ENCODE measurements around the gene EGR4. TPM values are rescaled to one million over a fixed set of nuclear protein-coding genes. Genes with fewer than 3 reads are reported as not detected.

EGR4 gene
- total and polyA plus RNA-seq, 2 experiments from 2014 or later, result 0.06 to 0.31 TPM

- Histone ChIP-seq H3K27me3 (no peaks in the 10 kb centered on the region), H3K9me3 (ENCODE audit: low read depth) (no peaks in the 10 kb centered on the region), H3K27ac (no peak overlapping the region), H3K36me3 (peaks cover 9% of the 10 kb centered on the region), H3K4me3 (no peak overlapping the region), H3K4me1 (ENCODE audit: low read depth) (no peaks in the 10 kb centered on the region)
- TF ChIP-seq CTCF (IDR thresholded peaks at IDR 0.05; ENCODE audit: low read depth, low read length), result no peak
- DNase-seq (ENCODE audit: low read depth in 1 of 2, low spot score in 1 of 2), result no peak
Measured at GRCh38 chr2:73258186-73258912, 35.0 kb downstream of the EGR4 start.

- Histone ChIP-seq H3K27ac (no peak overlapping the region), H3K9me3 (ENCODE audit: low read depth) (no peaks in the 10 kb centered on the region), H3K27me3 (no peaks in the 10 kb centered on the region), H3K36me3 (peaks cover 17% of the 10 kb centered on the region), H3K4me1 (ENCODE audit: low read depth) (no peaks in the 10 kb centered on the region), H3K4me3 (no peak overlapping the region)
- TF ChIP-seq CTCF (IDR thresholded peaks at IDR 0.05; ENCODE audit: low read depth, low read length), result no peak
- DNase-seq (ENCODE audit: low read depth in 1 of 2, low spot score in 1 of 2), result no peak
Measured at GRCh38 chr2:73257425-73258125, 35.8 kb downstream of the EGR4 start.

- peaks cover 19% of the 10 kb centered on the region for H3K36me3 ChIP-seq
- H3K4me1 ChIP-seq (ENCODE audit: low read depth), result no peaks in the 10 kb centered on the region
- no peaks in the 10 kb centered on the region for H3K9me3 ChIP-seq (ENCODE audit: low read depth)
- H3K4me3 ChIP-seq, result no peak overlapping the region
- no peak for TF ChIP-seq CTCF (IDR thresholded peaks at IDR 0.05; ENCODE audit: low read depth, low read length)
- DNase-seq (ENCODE audit: low read depth in 1 of 2, low spot score in 1 of 2), result no peak
- no peaks in the 10 kb centered on the region for H3K27me3 ChIP-seq
- no peak overlapping the region for H3K27ac ChIP-seq
Measured at GRCh38 chr2:73257021-73257420, 36.3 kb downstream of the EGR4 start.

- Histone ChIP-seq H3K9me3 (ENCODE audit: low read depth) (no peaks in the 10 kb centered on the region), H3K27ac (no peak overlapping the region), H3K27me3 (no peaks in the 10 kb centered on the region), H3K4me1 (ENCODE audit: low read depth) (no peaks in the 10 kb centered on the region), H3K4me3 (no peak overlapping the region), H3K36me3 (peaks cover 19% of the 10 kb centered on the region)
- no peak for DNase-seq (ENCODE audit: low read depth in 1 of 2, low spot score in 1 of 2)
- no peak for TF ChIP-seq CTCF (IDR thresholded peaks at IDR 0.05; ENCODE audit: low read depth, low read length)
Measured at GRCh38 chr2:73256618-73256922, 36.8 kb downstream of the EGR4 start.

- H3K27me3 ChIP-seq, result no peaks in the 10 kb centered on the region
- no peak overlapping the region for H3K27ac ChIP-seq
- no peak overlapping the region for H3K4me3 ChIP-seq
- H3K9me3 ChIP-seq (ENCODE audit: low read depth), result no peaks in the 10 kb centered on the region
- H3K4me1 ChIP-seq (ENCODE audit: low read depth), result no peaks in the 10 kb centered on the region
- no peak for DNase-seq (ENCODE audit: low read depth in 1 of 2, low spot score in 1 of 2)
- H3K36me3 ChIP-seq, result peaks cover 20% of the 10 kb centered on the region
- TF ChIP-seq CTCF (IDR thresholded peaks at IDR 0.05; ENCODE audit: low read depth, low read length), result no peak
Measured at GRCh38 chr2:73255907-73256617, 37.3 kb downstream of the EGR4 start.
